GM19467 (cell line): Measurements from ENCODE around the gene ASCC1.

Experiments used
- ATAC-seq: cut with Tn5 transposase; IDR thresholded peaks from one replicate; pipeline ENCODE4 v1.9.1; 2021; ENCODE audit warnings: mild to moderate bottlenecking, moderate library complexity; ENCODE audit not compliant: unreplicated experiment

ASCC1 gene

GRCh38 chr10:72069751-72070526 is 146.1 kb downstream of the ASCC1 start:
- no peak for ATAC-seq

GRCh38 chr10:72068901-72069446 is 147.1 kb downstream of the ASCC1 start:
- ATAC-seq = no peak

GRCh38 chr10:72068126-72068765 is 147.8 kb downstream of the ASCC1 start:
- no peak for ATAC-seq

- ATAC-seq = no peak
These were observed 148.5 kb downstream of the ASCC1 start for GRCh38 chr10:72067463-72068125.

GRCh38 chr10:72066318-72067284 is 149.5 kb downstream of the ASCC1 start:
- no peak for ATAC-seq

- ATAC-seq = no peak
These were observed 150.5 kb downstream of the ASCC1 start for GRCh38 chr10:72065439-72066025.

GRCh38 chr10:72063703-72064391 is 152.2 kb downstream of the ASCC1 start:
- no peak for ATAC-seq

- ATAC-seq = no peak
These were observed 153.0 kb downstream of the ASCC1 start for GRCh38 chr10:72062832-72063702.

- ATAC-seq = no peak
These were observed 153.7 kb downstream of the ASCC1 start for GRCh38 chr10:72062382-72062781.

GRCh38 chr10:72061930-72062329 is 154.1 kb downstream of the ASCC1 start:
- ATAC-seq = no peak

GRCh38 chr10:72061491-72061890 is 154.6 kb downstream of the ASCC1 start:
- ATAC-seq = no peak

- no peak for ATAC-seq
These were observed 155.9 kb downstream of the ASCC1 start for GRCh38 chr10:72059843-72060822.

GRCh38 chr10:72058989-72059842 is 156.9 kb downstream of the ASCC1 start:
- no peak for ATAC-seq

GRCh38 chr10:72058347-72058898 is 157.7 kb downstream of the ASCC1 start:
- ATAC-seq = no peak

- no peak for ATAC-seq
These were observed 158.9 kb downstream of the ASCC1 start for GRCh38 chr10:72056932-72057751.
